CD4-positive, alpha-beta T cell treated with Interleukin-1 beta for 1 hour (primary cell): Measurements from ENCODE around the gene PPAN.

ENCODE experiments used
- DNase-seq, 2 donors: peaks; one replicate each; pipeline ENCODE4 v3.0.0-alpha.2; 2020 to 2022

PPAN gene

GRCh38 chr19:10106100-10106936 is at the start of gene PPAN:
Gene PPAN (plus strand): TSS chr19:10106362. CDS start chr19:10106395, 33 bp downstream.
- peak; percentile 98 for DNase-seq

- no peak for DNase-seq
Observed at GRCh38 chr19:10061717-10062310, 44.3 kb upstream of the PPAN start.

- no peak for DNase-seq
Observed at GRCh38 chr19:10068205-10068604, 38.0 kb upstream of the PPAN start.

- no peak for DNase-seq
Observed at GRCh38 chr19:10069046-10069445, 37.1 kb upstream of the PPAN start.

GRCh38 chr19:10070730-10071446 is 35.3 kb upstream of the PPAN start:
- no peak for DNase-seq

- DNase-seq, result peak; percentile 56 to 68
Observed at GRCh38 chr19:10074153-10074552, 32.0 kb upstream of the PPAN start.

- DNase-seq, result no peak
Observed at GRCh38 chr19:10076535-10076934, 29.6 kb upstream of the PPAN start.

- no peak for DNase-seq
Observed at GRCh38 chr19:10078329-10078728, 27.8 kb upstream of the PPAN start.

GRCh38 chr19:10079031-10079453 is 27.1 kb upstream of the PPAN start:
- DNase-seq, result no peak

- DNase-seq, result no peak
Observed at GRCh38 chr19:10083911-10084310, 22.3 kb upstream of the PPAN start.

GRCh38 chr19:10084803-10085202 is 21.4 kb upstream of the PPAN start:
- DNase-seq, result no peak

GRCh38 chr19:10085641-10086590 is 20.2 kb upstream of the PPAN start, which contains the start of gene SHFL:
Gene SHFL (plus strand): TSS chr19:10086317. CDS start chr19:10086428, 111 bp downstream.
- peak; percentile 87 to 89 for DNase-seq

- peak; percentile 20 to 35 for DNase-seq
Observed at GRCh38 chr19:10086591-10087192, 19.5 kb upstream of the PPAN start.

- DNase-seq, result no peak
Observed at GRCh38 chr19:10087296-10088061, 18.7 kb upstream of the PPAN start.

- DNase-seq, result no peak
Observed at GRCh38 chr19:10088949-10089554, 17.1 kb upstream of the PPAN start.

GRCh38 chr19:10089801-10090375 is 16.3 kb upstream of the PPAN start:
- no peak for DNase-seq

- DNase-seq, result no peak
Observed at GRCh38 chr19:10091370-10091687, 14.8 kb upstream of the PPAN start.

- DNase-seq, result no peak
Observed at GRCh38 chr19:10091895-10092641, 14.1 kb upstream of the PPAN start.

- DNase-seq, result no peak
Observed at GRCh38 chr19:10092648-10093294, 13.4 kb upstream of the PPAN start.
